DMS 273 (cell line): Measurements from ENCODE around the gene SLC2A9.
"Not testable (repeated sequence)": the region's sequence is repeated elsewhere in the genome, so short reads cannot be mapped to it uniquely, and the experiment has no call there.

ENCODE experiments used
- DNase-seq: peaks from one replicate; lab custom pipeline; 2025; ENCODE audit not compliant: unreplicated experiment; lab: John Stamatoyannopoulos, UW

The SLC2A9 gene

DNA sequence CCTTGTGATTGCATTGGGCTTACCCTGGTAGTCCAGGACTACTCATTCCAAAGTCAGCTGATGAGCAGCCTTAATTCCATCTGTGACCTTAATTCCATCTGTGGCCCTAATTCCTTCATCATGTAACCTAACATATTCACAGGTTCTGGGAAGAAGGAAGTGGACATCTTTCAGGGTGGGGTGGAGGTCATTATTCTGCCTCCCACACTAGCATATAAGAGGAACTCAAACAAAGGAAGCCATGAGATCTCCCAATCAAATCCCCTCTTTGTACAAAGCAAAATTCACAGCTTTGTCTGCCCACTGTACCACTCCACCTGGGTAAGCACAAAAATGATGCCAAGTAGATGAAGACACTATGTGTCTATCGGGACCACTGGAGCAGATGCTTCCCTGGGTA lies 87.3 kb downstream of the SLC2A9 start:
- no peak for DNase-seq

DNA sequence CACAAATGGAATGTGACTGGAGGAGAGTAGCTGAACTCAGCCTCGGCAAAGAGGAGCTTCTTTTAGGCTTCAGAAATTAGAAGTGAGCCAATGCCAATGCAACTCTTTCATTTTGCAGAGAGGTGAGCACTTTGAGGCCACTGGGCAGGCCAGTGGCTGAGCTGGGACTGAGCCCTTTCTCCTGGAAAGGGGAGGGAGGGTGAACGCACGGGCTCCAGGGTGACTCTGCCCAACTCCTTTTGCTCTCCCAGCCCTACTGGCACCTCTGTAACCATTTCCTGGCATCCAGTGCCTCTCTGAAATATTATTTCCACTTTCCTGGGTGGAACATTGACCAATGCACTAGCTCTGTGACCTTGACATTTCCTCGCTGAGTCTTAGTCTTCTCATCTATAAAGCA lies 88.1 kb downstream of the SLC2A9 start:
- no peak for DNase-seq

DNA sequence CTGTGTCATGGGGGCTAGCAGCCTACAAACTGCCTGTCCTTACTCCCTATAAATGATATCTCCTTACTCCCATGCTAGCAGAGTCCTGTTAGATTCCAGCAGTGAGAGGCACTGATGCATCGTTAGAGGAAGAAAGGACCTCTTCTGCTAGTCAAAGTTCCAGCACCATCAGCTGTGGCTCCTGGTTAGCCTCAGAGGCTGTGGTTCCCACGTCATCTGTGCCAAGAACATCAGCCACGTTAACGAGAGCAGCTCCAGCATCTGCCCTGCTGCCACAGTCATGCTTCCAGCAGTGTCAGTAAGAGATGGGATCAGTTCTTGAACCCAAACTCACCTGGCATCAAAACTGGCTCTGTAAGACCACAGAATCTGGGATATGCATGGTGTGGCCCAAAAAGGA lies 88.5 kb downstream of the SLC2A9 start:
- DNase-seq: no peak

DNA sequence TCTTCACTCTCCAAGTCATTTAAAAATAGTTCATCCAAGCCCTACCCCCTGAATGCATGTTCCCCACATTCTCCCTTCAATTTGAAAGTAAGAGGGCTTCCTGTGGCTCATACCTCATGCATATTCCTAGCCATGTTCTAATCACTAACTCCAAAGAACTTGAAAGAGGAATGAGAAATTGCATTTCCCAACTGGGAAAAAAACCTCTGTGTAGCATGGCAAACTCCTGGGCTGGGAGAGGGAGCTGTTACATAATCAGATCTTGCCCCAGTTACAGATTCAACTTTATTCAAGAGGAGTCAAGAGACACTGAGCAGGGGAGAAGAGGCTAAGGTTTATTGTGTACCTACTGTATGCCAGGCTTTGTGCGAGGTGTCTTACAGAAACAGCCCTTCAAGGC lies 90.2 kb downstream of the SLC2A9 start:
- no peak for DNase-seq

DNA sequence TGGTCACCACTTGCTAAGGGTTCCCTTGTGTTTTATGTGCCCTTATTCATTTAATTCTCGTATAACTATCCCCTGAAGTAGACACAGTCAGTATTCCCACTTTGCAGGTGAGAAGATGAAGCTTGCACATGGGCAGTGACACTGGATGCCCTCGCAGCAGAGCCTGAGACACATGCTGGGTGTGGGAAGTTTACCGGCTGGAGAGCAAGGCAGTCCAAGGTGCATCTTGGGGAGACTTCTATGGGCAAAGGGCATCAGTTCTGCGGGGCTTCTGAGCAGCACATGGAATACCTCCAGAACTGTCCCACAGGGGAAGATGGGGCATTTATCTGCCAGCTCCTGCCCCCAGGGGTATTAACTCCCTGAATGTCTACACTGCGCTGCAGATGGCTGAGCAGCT lies 92.2 kb downstream of the SLC2A9 start:
- DNase-seq: no peak

DNA sequence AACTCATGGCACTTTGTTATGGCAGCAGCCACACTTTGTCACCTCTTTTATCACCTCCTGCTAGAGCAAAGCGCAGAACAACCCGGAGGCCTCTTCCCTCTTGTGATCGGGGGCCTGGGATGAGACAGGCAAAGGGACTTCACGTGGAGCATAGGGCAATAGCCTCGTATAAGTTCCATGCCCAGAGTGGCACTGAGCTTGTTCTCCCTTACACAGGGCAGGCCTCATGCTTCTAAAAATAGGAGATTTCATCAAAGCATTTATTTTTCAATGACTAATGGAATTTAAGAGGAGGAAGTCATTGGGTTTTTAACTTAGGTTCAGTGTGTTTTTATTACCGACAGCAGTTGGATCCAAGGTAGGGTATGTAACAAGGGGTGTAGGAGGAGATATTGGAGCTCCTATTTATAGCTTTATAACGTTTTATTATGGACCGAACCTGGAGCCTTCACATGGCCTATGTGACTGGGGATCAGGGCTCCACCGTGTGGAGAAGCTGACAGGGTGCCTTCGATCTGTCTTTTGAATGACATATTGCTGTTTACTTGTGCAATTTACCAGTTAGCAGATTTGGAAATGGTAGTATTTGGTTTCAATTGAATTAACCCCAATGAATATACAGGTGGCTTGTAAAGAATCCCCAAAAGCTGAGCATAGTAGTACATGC lies 93.8 kb downstream of the SLC2A9 start:
- peak; percentile 40 for DNase-seq

DNA sequence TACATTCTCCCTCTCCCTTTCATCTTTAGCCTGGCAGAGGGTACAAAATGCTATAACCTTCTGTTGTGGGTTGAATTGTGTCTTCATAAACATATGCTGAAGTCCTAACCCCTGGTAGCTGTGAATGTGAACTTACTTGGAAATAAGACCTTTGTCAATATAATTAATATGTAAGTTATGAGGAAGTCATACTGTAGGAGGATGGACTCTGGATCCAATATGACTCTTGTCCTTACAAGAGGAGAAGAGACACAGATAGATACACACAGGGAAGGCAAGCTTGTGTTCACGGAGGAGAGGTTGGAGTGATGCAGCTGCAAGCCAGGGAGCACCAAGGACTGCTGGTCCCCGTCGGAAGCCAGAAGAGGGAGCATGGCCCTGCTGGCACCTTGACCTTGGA lies 94.7 kb downstream of the SLC2A9 start:
- DNase-seq: no peak

DNA sequence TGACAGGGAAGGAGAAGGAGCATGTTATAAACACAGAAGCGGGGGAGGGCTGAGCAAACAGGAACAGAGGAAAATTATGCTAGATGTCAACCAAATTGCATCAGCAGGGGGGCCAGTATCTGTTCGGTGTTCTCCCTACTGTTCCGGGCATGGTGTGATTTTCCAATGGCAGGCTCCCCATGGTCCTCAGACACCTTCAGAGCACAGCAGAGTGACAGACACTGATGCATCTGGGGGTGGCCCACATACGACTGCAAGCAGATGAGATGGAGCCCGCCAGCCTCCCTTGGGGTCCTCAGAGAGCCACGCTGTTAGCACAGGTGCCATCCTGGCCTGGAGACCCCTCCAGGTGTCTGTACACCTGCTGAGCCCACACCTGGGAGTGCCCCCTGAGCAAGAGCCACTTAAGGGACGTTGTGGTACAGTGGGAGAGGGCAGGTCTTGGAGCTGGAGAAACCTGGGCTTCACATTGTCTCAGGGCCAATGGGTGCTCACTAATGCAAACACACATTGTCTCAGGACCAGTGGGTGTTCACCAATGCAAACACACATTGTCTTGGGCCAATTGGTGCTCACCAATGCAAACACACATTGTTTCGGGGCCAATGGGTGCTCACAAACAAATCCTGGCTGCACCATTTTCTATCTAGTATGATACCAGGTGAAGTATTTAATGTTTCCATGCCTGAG lies 95.4 kb downstream of the SLC2A9 start:
- DNase-seq: peak; percentile 11

DNA sequence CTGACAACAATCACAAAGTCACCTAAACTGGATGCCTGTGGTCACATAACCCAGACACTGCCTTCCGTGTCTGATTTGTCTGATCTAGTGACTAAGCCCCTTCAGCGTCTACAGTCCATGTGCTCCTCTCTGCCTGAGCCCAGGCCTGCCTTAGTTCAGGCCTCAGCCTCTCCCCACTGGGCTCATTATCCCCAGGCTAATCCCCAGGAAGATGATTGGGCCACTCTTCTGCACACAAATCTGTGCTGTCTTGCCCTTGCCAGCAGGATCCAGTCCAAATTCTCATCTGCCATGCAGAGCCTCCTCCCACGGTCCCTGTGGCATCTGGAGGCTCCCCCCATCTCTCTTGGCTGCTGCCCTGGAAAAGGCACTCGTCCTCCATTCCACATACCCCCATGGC lies 96.5 kb downstream of the SLC2A9 start:
- DNase-seq: peak; percentile 93

DNA sequence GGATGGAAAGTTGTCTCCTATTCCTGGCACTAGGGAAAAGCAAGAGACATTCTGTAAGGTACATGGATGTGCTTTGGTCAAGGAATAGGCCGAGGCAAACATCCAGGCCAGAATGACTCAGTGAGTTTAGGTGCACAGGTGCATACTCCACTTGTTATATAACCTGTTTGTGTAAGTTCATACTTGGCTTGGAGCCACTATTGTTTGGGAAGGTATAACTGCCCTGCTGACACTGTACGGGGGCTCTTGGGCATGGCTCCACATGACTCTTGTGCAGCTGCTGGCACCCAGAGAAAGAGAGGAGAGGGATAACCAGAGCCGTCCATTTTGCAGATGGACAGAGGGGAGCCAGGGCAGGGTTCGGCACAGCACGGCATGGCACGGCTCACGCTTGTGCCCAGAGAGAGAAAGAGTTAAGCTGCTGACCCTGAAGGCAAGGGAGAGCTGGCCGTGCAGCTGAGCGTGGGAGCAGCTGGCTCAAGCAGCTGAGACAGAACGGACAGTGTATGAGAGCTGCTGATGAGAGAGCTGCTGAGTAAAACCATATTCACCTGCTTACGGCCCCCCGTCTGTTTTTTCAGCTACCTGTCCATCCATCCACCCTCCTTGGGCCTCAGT lies 98.0 kb downstream of the SLC2A9 start:
- no peak for DNase-seq

DNA sequence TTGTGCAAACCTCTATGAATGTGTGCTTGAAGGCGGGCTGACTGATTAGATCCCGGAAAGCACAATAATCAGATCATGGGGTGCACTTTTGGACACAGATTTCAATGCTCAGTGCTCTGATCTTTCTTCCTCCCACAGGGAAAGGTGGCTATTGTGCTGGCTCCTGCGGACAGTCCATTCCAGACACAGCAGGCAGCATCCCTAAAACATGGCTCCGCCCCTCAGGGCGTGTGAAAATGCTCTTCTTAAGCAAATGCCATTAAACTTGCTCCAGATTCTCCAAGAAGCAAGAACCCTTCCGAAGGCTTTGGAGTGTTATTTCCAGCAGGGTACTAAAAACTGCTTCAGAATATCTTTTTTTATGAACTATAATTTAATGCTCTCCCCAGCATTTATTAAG lies 100.0 kb downstream of the SLC2A9 start:
- DNase-seq: no peak

DNA sequence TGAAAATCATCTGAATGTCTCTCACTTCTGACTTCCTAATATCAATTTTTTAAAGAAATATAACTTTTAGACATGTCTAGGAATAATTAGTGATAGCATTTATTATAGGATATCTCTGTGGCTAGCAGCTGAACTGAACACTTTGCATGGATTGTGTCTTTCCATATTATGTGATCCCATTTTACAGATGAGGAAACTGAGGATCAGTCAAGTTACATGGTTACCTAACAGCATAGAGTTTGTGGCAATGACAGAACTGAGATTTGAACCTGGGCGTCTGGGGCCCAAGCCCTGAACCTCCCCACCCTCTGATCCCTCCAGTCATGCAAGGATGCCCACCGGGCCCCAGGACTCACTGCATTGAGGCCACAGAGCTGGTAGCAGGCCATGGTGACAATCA lies 101.3 kb downstream of the SLC2A9 start:
- no peak for DNase-seq

DNA sequence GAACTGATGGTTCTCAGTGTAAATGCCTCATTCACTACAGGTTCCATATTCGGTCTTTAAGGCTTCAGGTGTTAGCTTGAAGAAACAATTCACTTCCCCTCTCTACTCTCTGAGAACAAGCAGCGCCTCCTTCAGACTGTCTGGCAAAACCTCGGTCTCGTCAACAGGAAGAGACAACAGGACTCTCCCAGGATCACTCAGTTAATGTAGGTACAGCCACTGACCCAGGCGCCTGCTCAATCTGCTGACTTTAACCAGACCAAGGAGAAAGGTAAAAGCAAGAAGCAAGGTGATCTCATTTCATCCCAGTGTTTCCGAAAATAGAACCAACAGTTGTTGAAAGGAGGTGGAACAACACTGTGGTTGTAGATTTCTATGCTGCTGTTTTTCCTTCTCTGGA lies 102.2 kb downstream of the SLC2A9 start:
- peak; percentile 15 for DNase-seq

DNA sequence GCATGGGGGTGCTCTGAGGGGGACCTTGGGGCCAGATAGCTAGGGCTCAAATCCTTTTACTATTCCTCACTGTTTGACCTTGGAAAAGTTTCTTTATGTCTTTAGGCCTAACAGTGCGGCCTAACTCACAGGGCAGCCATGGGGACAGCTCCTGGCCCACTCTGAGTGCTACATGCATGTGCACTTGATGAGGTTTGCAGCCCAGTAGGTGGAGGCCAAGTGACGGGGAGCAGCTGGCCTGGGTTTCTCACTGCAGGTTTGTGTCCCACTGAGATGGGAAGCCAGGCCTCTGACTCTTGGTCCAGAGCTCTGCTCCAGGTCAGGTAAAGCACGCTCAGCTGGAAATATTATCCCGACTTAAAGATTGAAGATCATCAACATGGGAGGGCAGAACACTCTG lies 102.8 kb downstream of the SLC2A9 start:
- DNase-seq: peak; percentile 34

DNA sequence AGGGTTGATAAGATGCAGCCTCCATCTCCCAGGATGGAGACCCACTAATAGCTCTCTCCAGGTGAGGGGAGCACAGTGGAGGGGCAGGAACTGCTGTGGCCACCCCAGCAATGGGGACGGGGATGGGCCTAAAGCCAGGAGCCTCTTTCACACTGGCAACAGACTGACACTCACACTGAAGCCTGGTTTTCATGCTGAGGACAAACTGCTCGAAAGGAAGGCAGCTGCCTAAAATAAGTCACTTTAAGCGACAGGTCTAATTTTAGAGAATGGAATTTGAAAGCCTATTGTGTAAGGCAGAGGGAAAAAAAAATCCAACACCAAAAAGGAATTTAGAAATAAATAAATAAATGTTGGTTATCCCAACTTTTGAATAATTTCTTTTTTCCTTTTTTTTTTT lies 104.4 kb downstream of the SLC2A9 start:
- DNase-seq: peak; percentile 12

DNA sequence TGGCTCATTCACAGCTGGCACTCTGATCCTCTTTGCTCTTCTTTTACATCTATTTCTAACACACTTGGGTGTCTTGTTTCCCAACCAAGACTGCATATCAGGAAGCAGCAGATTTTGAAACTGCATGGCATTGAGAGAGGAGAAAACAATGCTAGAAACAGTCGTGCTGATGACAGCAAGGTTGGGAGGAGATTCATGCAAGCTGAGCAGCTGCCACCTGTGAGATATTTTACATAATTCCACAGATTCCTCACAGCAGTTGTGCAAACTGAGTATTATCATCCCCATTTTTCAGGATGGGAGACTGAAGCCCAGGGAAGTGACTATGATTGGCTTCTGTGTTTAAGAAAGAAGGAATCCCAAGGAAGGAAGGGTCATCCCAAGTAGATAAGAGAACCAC lies 105.0 kb downstream of the SLC2A9 start:
- DNase-seq: peak; percentile 18

DNA sequence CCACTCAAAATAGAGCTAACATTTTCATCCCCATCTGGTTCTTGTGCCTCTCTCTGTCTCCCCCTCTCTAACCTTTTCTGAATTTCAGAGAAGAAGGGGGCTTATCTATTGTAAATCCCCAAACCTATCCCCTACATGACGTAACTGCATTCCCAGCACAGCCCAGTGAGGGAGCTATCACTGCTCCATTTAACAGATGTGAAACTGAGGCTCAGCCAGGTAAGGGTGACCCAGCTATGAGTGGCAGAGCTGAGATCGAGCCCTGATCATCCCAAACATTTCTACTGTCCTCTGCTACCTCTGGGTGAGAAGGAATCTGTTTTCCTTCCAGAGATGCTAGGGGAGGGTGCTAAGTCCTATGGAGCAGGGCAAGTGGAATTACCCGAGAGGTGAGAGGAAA lies 107.5 kb downstream of the SLC2A9 start:
- no peak for DNase-seq

DNA sequence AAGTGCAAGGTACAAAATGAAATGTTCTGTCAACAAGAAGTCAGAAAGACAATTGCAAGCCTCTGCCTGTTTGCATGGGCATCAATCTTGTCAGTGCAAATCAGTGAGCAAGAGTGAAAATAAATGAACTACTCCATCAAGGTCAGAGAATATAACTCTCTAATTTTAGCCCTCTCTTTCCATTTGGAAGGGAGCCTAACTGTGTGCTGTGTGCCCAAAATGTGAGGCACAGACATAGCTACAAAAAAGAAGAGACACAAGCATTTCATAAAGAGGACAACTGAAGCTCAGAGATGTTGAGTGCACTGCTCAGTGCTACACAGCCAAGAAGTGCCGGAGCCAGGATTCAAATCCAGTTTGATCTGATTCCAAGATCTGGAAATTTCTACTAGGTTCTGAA lies 114.3 kb downstream of the SLC2A9 start:
- no peak for DNase-seq

DNA sequence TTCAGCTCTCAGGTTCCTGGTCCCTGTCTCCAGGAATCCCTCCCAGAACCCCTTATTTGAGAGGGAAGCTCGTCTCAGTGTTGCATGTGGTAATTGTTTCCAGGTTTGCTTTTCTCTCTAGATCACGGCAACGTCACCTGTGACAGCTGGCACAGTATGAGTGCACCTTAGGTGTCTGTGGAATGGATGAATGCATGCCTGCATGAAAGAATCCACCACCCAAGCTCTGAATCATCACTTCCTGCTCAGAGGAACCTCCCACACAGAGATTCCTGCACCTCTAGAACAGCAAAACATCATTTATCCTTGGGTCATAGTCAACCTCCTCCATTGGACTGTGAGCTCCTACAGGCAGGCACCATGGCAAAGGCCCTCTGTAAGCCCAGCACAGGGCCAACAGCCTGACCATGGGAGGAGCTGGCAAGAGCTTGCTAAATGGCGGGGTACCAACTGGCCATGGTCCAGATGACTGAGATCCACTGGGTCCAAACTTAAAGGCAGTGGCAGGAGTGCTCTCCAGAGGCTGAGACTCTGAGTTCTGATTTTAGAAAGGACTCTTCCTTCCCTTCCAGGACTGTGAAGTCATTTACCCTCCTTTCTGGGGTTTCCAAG lies 116.2 kb downstream of the SLC2A9 start:
- no peak for DNase-seq

DNA sequence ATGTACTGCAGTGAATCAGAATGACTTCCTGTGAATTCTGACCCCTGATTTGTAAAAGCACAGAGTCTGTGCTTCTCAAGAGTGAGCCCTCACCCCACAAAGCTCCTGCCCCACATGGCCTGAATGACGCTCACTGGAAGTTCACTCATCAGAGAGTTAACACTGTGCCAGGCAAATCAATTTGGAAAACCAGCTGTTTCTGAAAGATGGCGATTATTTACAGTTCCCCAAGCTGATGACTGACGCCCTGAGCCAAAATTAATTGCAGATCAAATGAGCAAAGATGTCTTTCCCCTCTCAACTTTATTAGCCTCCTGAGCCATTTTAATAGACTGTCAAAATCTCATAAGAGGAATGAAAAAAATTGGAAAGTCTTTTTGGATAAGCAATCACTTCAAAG lies 118.0 kb downstream of the SLC2A9 start:
- DNase-seq: peak; percentile 46

DNA sequence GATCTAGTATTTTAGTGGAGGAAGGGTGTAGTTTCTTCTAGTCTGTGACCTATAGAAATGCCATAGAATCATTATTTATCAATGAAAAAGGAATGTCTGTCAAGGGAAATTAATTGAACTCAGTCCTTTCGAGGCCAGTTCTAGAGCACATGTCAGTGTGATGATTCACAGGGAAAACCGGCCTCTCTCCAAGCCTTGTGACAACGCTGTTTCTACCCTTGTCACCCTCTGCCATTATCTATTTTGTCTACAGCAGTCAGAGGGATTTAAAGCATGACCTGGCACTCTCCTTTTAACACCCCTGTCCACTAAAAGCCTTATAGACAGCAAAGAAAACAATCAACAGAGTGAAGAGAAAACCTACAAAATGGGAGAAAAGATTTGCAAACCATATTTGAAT lies 120.0 kb downstream of the SLC2A9 start:
- no peak for DNase-seq

DNA sequence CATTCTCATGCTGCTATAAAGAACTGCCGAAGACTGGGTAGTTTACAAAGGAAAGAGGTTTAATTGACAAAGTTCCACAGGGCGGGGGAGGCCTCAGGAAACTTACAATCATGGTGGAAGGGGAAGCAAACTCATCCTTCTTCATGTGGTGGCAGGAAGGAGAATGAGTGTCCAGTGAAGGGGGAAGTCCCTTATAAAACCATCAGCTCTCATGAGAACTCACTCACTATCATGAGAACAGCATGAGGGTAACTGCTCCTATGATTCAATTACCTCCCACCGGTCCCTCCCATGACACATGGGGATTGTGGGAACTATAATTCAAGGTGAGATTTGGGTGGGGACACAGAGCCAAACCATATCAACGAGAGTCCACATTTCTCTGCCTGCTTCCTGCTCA lies 120.7 kb downstream of the SLC2A9 start:
- DNase-seq: not testable (repeated sequence)
